Parathyroid adenoma (tissue), 2 donors: Measurements from ENCODE around the gene SRL.

Experiments used
- H2AFZ ChIP-seq: fragments of 300-600 bp; sonication (generic); one replicate; pipeline ENCODE4 v1.7.0; 2017; ENCODE audit warnings: antibody characterized with exemption, mild to moderate bottlenecking
- H3K27ac ChIP-seq: fragments of 300-600 bp; sonication (generic); one replicate; pipeline ENCODE4 v1.7.0; 2017
- H3K27me3 ChIP-seq: fragments of 300-600 bp; sonication (generic); one replicate; pipeline ENCODE4 v1.7.0; 2017; ENCODE audit warnings: low read length; ENCODE audit not compliant: control insufficient read depth, insufficient read depth
- H3K36me3 ChIP-seq: fragments of 300-600 bp; sonication (generic); one replicate; pipeline ENCODE4 v1.7.0; 2017; ENCODE audit warnings: low read length; ENCODE audit not compliant: control insufficient read depth, insufficient read depth
- H3K4me1 ChIP-seq: fragments of 300-600 bp; sonication (generic); one replicate; pipeline ENCODE4 v1.7.0; 2017; ENCODE audit warnings: control low read depth
- H3K4me2 ChIP-seq: fragments of 300-600 bp; sonication (generic); one replicate; pipeline ENCODE4 v1.7.0; 2017; ENCODE audit warnings: low read length
- H3K4me3 ChIP-seq: fragments of 300-600 bp; sonication (generic); one replicate; pipeline ENCODE4 v1.7.0; 2017; ENCODE audit warnings: low read depth, low read length
- H3K79me2 ChIP-seq: fragments of 300-600 bp; sonication (generic); one replicate; pipeline ENCODE4 v1.7.0; 2017; ENCODE audit warnings: control low read depth
- H3K9ac ChIP-seq: fragments of 300-600 bp; sonication (generic); one replicate; pipeline ENCODE4 v1.7.0; 2017; ENCODE audit warnings: mild to moderate bottlenecking
- H3K9me3 ChIP-seq: fragments of 300-600 bp; sonication (generic); one replicate; pipeline ENCODE4 v1.7.0; 2017; ENCODE audit warnings: low read length; ENCODE audit not compliant: control insufficient read depth
- TF ChIP-seq, protein P1 (sequence below): fragments of 300-600 bp; sonication (generic); IDR thresholded peaks from one replicate; pipeline ENCODE4 v1.7.0; 2017; ENCODE audit warnings: antibody characterized with exemption, mild to moderate bottlenecking
- donor health status: primary hyperparathyroidism.

Gene SRL

DNA sequence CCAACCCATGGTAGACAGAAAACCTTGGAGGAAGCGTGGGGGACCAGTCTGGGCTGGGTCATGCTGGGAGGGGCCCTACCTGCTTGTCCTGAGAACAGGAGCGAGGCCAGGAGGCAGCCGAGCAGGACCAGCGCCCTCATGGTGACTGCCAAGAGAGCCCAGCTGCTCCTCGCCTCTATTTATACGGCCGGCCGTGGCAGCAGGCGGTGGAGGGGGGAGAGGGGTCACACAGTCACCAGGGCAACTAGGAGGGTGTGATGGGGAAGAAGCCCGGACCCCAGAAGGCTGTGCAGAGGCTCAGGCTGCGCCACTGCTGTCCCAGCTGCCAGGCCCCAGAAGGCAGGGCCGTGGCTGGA, at the start of gene SRL:
SRL (minus strand) TSS at position 153 of the 356 bp plus-strand sequence; CDS start at position 140, 13 bp downstream.
- H3K27ac ChIP-seq: no peak within 1 kb of the TSS
- H3K79me2 ChIP-seq: no peaks in the 10 kb centered on the region
- H3K36me3 ChIP-seq: no peaks in the 10 kb centered on the region
- H3K4me2 ChIP-seq: no peak within 1 kb of the TSS
- H3K9ac ChIP-seq: no peak within 1 kb of the TSS
- H3K4me3 ChIP-seq: no peak within 1 kb of the TSS
- TF ChIP-seq, protein P1, sequence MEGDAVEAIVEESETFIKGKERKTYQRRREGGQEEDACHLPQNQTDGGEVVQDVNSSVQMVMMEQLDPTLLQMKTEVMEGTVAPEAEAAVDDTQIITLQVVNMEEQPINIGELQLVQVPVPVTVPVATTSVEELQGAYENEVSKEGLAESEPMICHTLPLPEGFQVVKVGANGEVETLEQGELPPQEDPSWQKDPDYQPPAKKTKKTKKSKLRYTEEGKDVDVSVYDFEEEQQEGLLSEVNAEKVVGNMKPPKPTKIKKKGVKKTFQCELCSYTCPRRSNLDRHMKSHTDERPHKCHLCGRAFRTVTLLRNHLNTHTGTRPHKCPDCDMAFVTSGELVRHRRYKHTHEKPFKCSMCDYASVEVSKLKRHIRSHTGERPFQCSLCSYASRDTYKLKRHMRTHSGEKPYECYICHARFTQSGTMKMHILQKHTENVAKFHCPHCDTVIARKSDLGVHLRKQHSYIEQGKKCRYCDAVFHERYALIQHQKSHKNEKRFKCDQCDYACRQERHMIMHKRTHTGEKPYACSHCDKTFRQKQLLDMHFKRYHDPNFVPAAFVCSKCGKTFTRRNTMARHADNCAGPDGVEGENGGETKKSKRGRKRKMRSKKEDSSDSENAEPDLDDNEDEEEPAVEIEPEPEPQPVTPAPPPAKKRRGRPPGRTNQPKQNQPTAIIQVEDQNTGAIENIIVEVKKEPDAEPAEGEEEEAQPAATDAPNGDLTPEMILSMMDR: no peak
- H2AFZ ChIP-seq: no peak within 1 kb of the TSS
- no peaks in the 10 kb centered on the region for H3K9me3 ChIP-seq
- H3K4me1 ChIP-seq: no peaks in the 10 kb centered on the region
- no peaks in the 10 kb centered on the region for H3K27me3 ChIP-seq

DNA sequence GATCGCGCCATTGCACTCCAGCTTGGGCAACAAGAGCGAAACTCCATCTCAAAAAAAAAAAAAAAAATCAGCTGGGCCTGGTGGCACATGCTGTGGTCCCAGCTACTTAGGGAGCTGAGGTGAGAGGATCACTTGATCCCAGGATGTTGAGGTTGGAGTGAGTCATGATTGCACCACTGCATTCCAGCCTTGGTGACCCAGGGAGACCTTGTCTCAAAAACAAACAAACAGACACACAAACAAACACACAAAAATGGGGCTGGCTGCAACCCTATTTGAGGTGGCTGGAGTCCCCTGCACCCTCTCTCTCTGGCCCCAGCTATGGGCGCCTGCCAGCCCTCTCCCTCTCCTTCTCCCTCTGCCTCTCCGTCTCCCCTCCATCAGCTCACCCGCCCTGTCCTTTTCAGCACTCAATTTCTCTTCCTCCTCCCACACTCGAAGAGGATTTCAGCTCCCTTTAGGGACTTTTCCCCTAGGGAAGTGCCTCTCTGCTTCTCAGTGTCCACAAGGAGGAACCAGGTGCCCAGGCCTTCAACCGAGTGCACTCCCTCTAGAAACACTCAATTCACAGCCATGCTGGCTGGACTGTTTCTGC, 48.5 kb upstream of the SRL start:
- TF ChIP-seq, protein P1: no peak
- H3K9ac ChIP-seq: no peak overlapping the region
- peaks cover 21% of the 10 kb centered on the region for H3K4me1 ChIP-seq

DNA sequence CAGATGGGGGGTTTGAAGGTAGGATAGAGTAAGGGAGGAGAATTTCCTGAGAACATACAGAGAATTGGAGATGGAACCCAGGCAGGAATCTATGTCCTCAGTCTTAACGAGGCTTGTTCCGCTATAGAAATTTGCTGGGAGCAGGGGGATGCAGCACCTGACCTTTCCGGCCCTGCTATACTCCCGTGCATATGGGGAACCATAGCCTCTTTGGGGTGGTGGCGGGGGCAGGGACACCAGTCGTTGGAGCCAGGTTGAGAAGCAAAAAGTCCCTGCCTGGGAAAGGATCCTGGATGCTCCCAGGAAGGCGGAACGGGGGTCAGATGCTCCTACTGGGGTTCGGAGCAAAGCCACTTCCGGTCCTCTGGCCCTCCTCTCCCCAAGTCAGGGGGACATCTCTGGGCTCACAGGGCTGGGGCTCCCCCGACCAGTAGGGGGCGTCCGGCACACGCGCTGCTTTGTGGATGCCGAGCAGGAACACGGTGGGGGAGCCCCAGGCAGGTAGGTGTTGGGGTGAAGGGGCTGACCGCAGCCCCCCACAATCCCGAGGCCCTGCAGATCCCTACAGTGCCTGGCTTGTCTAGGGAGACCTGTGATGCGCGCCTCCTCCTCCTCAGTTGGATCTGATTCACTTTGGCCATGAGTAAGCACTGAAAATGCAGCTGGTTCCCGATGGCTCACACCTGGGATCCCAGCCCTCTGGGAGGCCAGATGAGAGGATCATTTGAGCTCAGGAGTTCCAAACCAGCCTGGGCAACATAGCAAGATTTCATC, 46.5 kb upstream of the SRL start:
- Histone ChIP-seq H3K27ac (no peak overlapping the region), H3K4me3 (no peak overlapping the region), H3K9me3 (no peaks in the 10 kb centered on the region), H3K36me3 (no peaks in the 10 kb centered on the region), H3K27me3 (no peaks in the 10 kb centered on the region), H2AFZ (peak overlapping the region; percentile 61), H3K4me1 (peaks cover 13% of the 10 kb centered on the region), H3K79me2 (peaks cover 2% of the 10 kb centered on the region), H3K9ac (no peak overlapping the region), H3K4me2 (peak overlapping the region; percentile 33)
- TF ChIP-seq, protein P1: peak; percentile 97

More for the DNA sequence above, 48.5 kb upstream of the SRL start:
- H3K9me3 ChIP-seq: no peaks in the 10 kb centered on the region
- no peak overlapping the region for H3K4me2 ChIP-seq
- no peak overlapping the region for H2AFZ ChIP-seq
- H3K36me3 ChIP-seq: no peaks in the 10 kb centered on the region
- H3K4me3 ChIP-seq: no peak overlapping the region
- H3K79me2 ChIP-seq: peaks cover 2% of the 10 kb centered on the region
- no peaks in the 10 kb centered on the region for H3K27me3 ChIP-seq
- H3K27ac ChIP-seq: no peak overlapping the region

DNA sequence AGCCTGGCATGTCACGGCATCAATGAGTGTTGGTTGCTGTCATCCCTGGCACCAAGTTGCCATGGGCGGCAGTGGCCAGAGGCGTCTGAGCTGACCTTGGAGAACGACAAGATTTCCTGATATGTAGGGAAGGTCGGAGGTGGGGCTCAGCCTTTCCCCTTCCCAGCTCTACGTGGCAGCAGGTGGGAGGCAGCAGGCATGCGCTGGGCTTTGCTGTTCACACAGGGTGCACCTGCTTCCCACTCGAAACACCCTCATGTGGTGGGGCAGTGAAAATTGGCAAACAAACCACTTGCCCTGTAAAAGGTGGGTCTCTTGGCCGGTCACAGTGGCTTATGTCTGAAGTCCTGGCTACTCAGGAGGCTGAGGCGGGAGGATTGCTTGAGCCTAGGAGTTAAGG, 43.3 kb upstream of the SRL start:
- no peaks in the 10 kb centered on the region for H3K36me3 ChIP-seq

More for the DNA sequence above, 43.3 kb upstream of the SRL start:
- Histone ChIP-seq H3K9ac (no peak overlapping the region), H3K4me2 (no peak overlapping the region), H3K79me2 (peaks cover 2% of the 10 kb centered on the region), H3K4me1 (peaks cover 9% of the 10 kb centered on the region), H3K27ac (no peak overlapping the region), H2AFZ (no peak overlapping the region), H3K27me3 (no peaks in the 10 kb centered on the region), H3K9me3 (no peaks in the 10 kb centered on the region), H3K4me3 (no peak overlapping the region)
- TF ChIP-seq, protein P1: no peak
